HEK293 (cell line): ENCODE results near the gene CHMP3.
"Not testable (repeated sequence)": the region's sequence is repeated elsewhere in the genome, so short reads cannot be mapped to it uniquely, and the experiment has no call there.

ENCODE experiments used
- CTCF ChIA-PET: fragments of 350-600 bp; formaldehyde crosslinking; extraction: SDS; loops from one replicate; lab custom pipeline; 2021; ENCODE audit warnings: antibody characterized with exemption; lab: Yijun Ruan, JAX
- POLR2A ChIA-PET: fragments of 300-600 bp; formaldehyde crosslinking; extraction: SDS; loops from one replicate; lab custom pipeline; 2020; ENCODE audit warnings: antibody characterized with exemption, inconsistent platforms; lab: Yijun Ruan, JAX
- H3K27ac ChIP-seq: fragments of 200-500 bp; sonication (Bioruptor generic); 2 replicates; pipeline ENCODE4 v1.5.1; 2014; ENCODE audit warnings: low read depth, low read length, control low read depth, inconsistent platforms; ENCODE audit errors: extremely low read depth
- H3K36me3 ChIP-seq, 2 experiments: fragments of 200-500 bp in 1 of 2; sonication (Bioruptor generic) in 1 of 2; 1 replicate in 1 of 2; 2 replicates in 1 of 2; pipeline ENCODE4 v1.5.1; 2014 to 2017; ENCODE audit warnings: inconsistent platforms in 2 of 2, low read length in 2 of 2; ENCODE audit not compliant: control insufficient read depth in 2 of 2, insufficient read depth in 1 of 2
- H3K4me1 ChIP-seq: fragments of 200-500 bp; sonication (Bioruptor generic); 2 replicates; pipeline ENCODE4 v1.5.1; 2014; ENCODE audit warnings: mild to moderate bottlenecking, low read length, inconsistent platforms; ENCODE audit not compliant: control insufficient read depth, insufficient read depth
- H3K4me3 ChIP-seq: 2 replicates; pipeline ENCODE4 v1.5.1; 2011; ENCODE audit warnings: low read depth, mild to moderate bottlenecking, control low read depth, low read length, moderate library complexity
- H3K9me3 ChIP-seq: fragments of 200-500 bp; sonication (Bioruptor generic); 2 replicates; pipeline ENCODE4 v1.5.1; 2014; ENCODE audit warnings: low read depth, low read length, inconsistent platforms; ENCODE audit not compliant: control insufficient read depth, insufficient read depth
- PRDM1 ChIP-seq: fragments of 450-650 bp; formaldehyde crosslinking; IDR thresholded peaks from 2 replicates; pipeline ENCODE4; 2016; ENCODE audit warnings: missing biosample characterization, missing genetic modification characterization
- PRDM6 ChIP-seq: fragments of 450-650 bp; formaldehyde crosslinking; IDR thresholded peaks from 2 replicates; pipeline ENCODE4 v1.5.1; 2017; ENCODE audit warnings: missing biosample characterization, missing genetic modification characterization
- ZBTB48 ChIP-seq: fragments of 450-650 bp; formaldehyde crosslinking; IDR thresholded peaks from 2 replicates; pipeline ENCODE4 v1.5.1; 2016; ENCODE audit warnings: missing biosample characterization, missing genetic modification characterization
- ZNF560 ChIP-seq: fragments of 450-650 bp; formaldehyde crosslinking; IDR thresholded peaks from 2 replicates; pipeline ENCODE4 v1.5.1; 2017; ENCODE audit warnings: missing biosample characterization, missing genetic modification characterization, borderline replicate concordance
- ZNF837 ChIP-seq: fragments of 450-650 bp; formaldehyde crosslinking; IDR thresholded peaks from 2 replicates; pipeline ENCODE4 v1.5.1; 2016; ENCODE audit warnings: missing biosample characterization, missing genetic modification characterization
- TF ChIP-seq, protein P1 (sequence below): fragments of 450-650 bp; formaldehyde crosslinking; IDR thresholded peaks from 2 replicates; pipeline ENCODE4 v1.5.1; 2016; ENCODE audit warnings: missing biosample characterization, missing genetic modification characterization

The CHMP3 gene

GRCh38 chr2:86552889-86553288 is 10.4 kb downstream of the CHMP3 start:
- Histone ChIP-seq H3K4me1 (peaks cover 8% of the 10 kb centered on the region), H3K36me3 (no peaks in the 10 kb centered on the region)
- TF ChIP-seq ZNF837 (tag by site-specific recombination) (no peak), ZBTB48 (tag by site-specific recombination) (no peak), PRDM6 (tag by site-specific recombination) (no peak), ZNF560 (tag by site-specific recombination) (no peak)
- TF ChIP-seq, protein P1, sequence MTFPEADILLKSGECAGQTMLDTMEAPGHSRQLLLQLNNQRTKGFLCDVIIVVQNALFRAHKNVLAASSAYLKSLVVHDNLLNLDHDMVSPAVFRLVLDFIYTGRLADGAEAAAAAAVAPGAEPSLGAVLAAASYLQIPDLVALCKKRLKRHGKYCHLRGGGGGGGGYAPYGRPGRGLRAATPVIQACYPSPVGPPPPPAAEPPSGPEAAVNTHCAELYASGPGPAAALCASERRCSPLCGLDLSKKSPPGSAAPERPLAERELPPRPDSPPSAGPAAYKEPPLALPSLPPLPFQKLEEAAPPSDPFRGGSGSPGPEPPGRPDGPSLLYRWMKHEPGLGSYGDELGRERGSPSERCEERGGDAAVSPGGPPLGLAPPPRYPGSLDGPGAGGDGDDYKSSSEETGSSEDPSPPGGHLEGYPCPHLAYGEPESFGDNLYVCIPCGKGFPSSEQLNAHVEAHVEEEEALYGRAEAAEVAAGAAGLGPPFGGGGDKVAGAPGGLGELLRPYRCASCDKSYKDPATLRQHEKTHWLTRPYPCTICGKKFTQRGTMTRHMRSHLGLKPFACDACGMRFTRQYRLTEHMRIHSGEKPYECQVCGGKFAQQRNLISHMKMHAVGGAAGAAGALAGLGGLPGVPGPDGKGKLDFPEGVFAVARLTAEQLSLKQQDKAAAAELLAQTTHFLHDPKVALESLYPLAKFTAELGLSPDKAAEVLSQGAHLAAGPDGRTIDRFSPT (tag by site-specific recombination) = no peak
- TF ChIP-seq, all 188 proteins: peak for 0
- Histone ChIP-seq H3K4me3 (no peak overlapping the region), H3K9me3 (no peaks in the 10 kb centered on the region), H3K27ac (no peak overlapping the region)
- ChIA-PET CTCF (no interaction called here), POLR2A (interaction anchor here (1.3 kb wide), 1 partner anchor 112 kb away, joined by 3 read pairs; the partner anchor contains the start of gene KDM3A)

DNA sequence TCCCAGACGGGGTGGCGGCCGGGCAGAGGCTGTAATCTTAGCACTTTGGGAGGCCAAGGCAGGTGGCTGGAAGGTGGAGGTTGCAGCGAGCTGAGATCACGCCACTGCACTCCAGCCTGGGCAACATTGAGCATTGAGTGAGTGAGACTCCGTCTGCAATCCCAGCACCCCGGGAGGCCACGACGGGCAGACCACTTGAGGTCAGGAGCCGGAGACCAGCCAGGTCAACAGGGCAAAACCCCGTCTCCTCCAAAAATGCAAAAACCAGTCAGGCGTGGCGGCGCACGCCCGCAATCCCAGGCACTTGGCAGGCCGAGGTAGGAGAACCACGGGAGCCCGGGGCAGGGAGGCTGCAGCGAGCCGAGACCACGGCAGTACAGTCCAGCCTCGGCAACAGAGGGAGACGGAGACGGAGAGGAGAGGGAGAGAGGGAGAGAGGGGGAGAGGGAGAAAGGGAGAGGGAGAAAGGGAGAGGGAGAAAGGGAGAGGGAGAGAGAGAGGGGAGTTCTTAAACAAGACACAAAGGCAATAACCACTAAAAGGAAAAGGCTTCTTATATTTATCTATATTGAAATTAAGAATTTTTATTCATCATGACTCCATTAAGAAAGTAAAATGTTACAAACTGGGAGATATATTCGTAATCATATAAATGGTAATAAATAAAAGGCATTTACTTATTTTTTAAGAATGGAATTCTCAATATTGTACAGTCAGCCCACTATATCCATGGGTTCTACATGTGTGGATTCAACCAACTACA is 13.1 kb downstream of the CHMP3 start:
- not testable (repeated sequence) for H3K4me3 ChIP-seq, H3K27ac ChIP-seq, H3K36me3 ChIP-seq, H3K4me1 ChIP-seq, H3K9me3 ChIP-seq
- ChIA-PET POLR2A (interaction anchor here (0.7 kb wide), 1 partner anchor 10 kb away, joined by 4 read pairs; no protein-coding TSS in a partner anchor), CTCF (interaction anchor here (0.7 kb wide), 1 partner anchor 74 kb away, joined by 3 read pairs; no protein-coding TSS in a partner anchor)
- peak; percentile 84 for TF ChIP-seq PRDM1

DNA sequence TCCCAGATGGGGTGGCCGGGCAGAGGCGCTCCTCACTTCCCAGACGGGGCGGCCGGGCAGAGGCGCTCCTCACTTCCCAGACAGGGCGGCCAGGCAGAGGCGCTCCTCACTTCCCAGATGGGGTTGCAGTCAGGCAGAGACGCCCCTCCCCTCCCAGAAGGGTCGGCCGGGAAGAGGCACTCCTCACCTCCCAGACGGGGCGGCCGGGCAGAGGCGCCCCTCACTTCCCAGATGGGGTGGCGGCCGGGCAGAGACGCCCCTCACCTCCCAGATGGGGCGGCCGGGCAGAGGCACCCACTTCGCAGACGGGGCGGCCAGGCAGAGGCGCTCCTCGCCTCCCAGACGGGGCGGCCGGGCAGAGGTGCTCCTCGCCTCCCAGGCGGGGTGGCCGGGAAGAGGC is 13.8 kb downstream of the CHMP3 start:
- H3K9me3 ChIP-seq, CTCF ChIA-PET: not testable (repeated sequence)

GRCh38 chr2:86548913-86549396 is 14.3 kb downstream of the CHMP3 start:
- H3K9me3 ChIP-seq, H3K36me3 ChIP-seq, POLR2A ChIA-PET, H3K4me3 ChIP-seq, H3K27ac ChIP-seq, CTCF ChIA-PET, H3K4me1 ChIP-seq: not testable (repeated sequence)

More for the DNA sequence above, 13.8 kb downstream of the CHMP3 start:
- H3K27ac ChIP-seq, H3K4me1 ChIP-seq, POLR2A ChIA-PET, H3K4me3 ChIP-seq, H3K36me3 ChIP-seq: not testable (repeated sequence)

DNA sequence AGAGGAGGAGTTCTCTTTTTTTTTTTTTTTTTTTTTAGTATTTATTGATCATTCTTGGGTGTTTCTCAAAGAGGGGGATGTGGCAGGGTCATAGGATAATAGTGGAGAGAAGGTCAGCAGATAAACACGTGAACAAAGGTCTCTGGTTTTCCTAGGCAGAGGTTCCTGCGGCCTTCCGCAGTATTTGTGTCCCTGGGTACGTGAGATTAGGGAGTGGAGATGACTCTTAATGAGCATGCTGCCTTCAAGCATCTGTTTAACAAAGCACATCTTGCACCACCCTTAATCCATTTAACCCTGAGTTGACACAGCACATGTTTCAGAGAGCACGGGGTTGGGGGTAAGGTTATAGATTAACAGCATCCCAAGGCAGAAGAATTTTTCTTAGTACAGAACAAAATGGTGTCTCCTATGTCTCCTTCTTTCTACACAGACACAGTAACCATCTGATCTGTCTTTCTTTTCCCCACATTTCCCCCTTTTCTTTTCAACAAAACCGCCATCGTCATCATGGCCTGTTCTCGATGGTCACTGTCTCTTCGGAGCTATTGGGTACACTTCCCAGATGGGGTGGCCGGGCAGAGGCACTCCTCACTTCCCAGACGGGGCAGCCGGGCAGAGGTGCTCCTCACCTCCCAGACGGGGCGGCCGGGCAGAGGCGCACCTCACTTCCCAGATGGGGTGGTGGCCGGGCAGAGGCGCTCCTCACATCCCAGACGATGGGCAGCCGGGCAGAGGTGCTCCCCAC is 14.9 kb downstream of the CHMP3 start:
- H3K4me1 ChIP-seq, H3K9me3 ChIP-seq, H3K36me3 ChIP-seq, H3K27ac ChIP-seq, CTCF ChIA-PET, H3K4me3 ChIP-seq, POLR2A ChIA-PET: not testable (repeated sequence)

- POLR2A ChIA-PET, CTCF ChIA-PET, H3K9me3 ChIP-seq, H3K36me3 ChIP-seq, H3K4me1 ChIP-seq, H3K4me3 ChIP-seq, H3K27ac ChIP-seq: not testable (repeated sequence)
Observed at GRCh38 chr2:86545296-86545924, 17.8 kb downstream of the CHMP3 start.

- H3K36me3 ChIP-seq, H3K27ac ChIP-seq, H3K4me1 ChIP-seq, H3K9me3 ChIP-seq, CTCF ChIA-PET, POLR2A ChIA-PET, H3K4me3 ChIP-seq: not testable (repeated sequence)
Observed at GRCh38 chr2:86544278-86545099, 18.8 kb downstream of the CHMP3 start.
